Measurements from ENCODE around the gene WBP1.
A peak's percentile ranks its signal among the peaks of the same experiment; 100 is the strongest.

The WBP1 gene

DNA sequence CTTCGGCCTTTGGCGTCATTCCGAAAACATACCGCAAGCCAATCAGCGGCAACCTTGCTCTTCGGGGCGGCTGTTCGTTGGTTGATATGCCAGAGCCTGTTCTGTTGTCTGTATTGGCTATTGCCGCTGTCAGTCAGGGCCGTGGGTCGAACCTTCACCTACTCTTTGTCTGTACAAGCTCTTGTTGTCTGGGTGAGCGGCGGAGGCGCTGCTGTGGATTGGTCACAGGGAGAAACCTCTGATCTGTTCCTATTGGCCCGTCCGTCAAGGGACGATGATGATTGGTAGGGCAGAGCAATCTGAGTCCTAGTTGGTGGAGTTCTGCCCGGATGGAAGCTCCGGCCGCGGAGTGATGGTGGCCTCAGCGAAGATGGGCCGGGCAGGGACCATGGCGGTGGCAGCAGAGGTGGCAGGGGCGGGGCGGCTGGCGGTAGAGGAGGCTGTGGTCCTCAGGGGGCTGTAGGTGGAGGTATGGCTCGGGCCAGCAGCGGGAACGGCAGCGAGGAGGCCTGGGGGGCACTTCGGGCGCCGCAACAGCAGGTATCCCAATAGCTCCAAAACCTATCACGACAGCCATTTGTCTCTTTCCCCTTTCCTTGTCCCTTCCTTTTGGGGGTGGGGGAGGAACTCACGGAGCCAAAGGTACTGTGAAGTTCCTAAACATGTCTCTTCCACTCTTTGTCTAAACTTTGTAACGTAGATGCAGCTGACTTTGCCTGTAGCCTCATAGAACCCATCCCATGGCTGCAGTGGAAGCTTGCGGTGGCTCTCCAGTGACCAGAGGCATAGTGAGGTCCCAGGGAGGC, at the start of gene WBP1:
WBP1 (plus strand) TSS at position 307 of the 806 bp plus-strand sequence; CDS start at position 472, 165 bp downstream.
- peak; percentile 87 for TF ChIP-seq YY1 (IDR thresholded peaks at IDR 0.05; ENCODE audit: low read depth)
- no peak; the same call in 1 of the 2 replicates for TF ChIP-seq TAF1 (IDR thresholded peaks at IDR 0.05; ENCODE audit: low read depth)

DNA sequence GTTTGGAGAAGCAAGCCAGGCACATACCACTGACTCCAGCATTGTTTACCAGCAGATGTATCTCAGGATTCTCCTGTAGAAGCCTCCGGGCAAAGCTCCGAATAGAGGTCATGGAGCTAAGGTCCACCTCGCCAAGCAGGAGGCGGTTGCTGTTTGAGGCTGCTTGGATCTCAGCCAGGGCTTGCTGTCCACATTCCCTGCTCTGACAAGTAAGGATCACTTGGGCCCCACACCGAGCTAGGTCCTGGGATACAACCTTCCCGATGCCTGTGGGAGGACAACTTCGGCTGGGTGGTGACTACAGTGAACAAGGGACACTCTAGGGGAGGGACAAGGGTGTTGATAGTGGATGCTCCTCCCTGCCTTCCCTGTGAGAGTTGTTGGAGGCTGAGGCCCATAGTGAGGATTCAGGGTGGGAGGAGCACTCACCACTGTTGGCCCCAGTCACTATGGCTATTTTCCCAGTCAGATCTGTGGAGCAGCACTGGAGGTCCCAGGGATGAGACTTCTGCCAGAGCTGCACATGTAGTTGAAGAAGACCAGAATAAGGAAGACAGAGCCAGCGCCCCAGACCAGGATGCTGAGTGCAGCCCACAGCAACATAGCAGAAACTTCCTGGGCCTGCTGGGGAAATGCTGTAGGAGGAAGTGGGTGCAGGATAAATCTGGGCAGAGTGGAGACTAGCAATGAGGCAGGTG, 45.1 kb upstream of the WBP1 start:
- TF ChIP-seq, protein P1, sequence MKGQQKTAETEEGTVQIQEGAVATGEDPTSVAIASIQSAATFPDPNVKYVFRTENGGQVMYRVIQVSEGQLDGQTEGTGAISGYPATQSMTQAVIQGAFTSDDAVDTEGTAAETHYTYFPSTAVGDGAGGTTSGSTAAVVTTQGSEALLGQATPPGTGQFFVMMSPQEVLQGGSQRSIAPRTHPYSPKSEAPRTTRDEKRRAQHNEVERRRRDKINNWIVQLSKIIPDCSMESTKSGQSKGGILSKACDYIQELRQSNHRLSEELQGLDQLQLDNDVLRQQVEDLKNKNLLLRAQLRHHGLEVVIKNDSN (IDR thresholded peaks at IDR 0.05) = no peak
- no peak for TF ChIP-seq CREB1 (IDR thresholded peaks at IDR 0.05; ENCODE audit: low read depth)
- TF ChIP-seq ZBTB7A (IDR thresholded peaks at IDR 0.05; ENCODE audit: low read depth) = no peak
- TF ChIP-seq FOXM1 (IDR thresholded peaks at IDR 0.05; ENCODE audit: borderline replicate concordance, low read depth) = no peak
- TF ChIP-seq TCF12 (IDR thresholded peaks at IDR 0.05; ENCODE audit: low read depth) = no peak
- TF ChIP-seq EGR1 (IDR thresholded peaks at IDR 0.05) = no peak
- no peak for TF ChIP-seq RAD21 (IDR thresholded peaks at IDR 0.05; ENCODE audit: low read depth)
- TF ChIP-seq, protein P2, sequence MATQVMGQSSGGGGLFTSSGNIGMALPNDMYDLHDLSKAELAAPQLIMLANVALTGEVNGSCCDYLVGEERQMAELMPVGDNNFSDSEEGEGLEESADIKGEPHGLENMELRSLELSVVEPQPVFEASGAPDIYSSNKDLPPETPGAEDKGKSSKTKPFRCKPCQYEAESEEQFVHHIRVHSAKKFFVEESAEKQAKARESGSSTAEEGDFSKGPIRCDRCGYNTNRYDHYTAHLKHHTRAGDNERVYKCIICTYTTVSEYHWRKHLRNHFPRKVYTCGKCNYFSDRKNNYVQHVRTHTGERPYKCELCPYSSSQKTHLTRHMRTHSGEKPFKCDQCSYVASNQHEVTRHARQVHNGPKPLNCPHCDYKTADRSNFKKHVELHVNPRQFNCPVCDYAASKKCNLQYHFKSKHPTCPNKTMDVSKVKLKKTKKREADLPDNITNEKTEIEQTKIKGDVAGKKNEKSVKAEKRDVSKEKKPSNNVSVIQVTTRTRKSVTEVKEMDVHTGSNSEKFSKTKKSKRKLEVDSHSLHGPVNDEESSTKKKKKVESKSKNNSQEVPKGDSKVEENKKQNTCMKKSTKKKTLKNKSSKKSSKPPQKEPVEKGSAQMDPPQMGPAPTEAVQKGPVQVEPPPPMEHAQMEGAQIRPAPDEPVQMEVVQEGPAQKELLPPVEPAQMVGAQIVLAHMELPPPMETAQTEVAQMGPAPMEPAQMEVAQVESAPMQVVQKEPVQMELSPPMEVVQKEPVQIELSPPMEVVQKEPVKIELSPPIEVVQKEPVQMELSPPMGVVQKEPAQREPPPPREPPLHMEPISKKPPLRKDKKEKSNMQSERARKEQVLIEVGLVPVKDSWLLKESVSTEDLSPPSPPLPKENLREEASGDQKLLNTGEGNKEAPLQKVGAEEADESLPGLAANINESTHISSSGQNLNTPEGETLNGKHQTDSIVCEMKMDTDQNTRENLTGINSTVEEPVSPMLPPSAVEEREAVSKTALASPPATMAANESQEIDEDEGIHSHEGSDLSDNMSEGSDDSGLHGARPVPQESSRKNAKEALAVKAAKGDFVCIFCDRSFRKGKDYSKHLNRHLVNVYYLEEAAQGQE (IDR thresholded peaks at IDR 0.05; ENCODE audit: low read depth) = no peak
- TF ChIP-seq TEAD4 (IDR thresholded peaks at IDR 0.05) = no peak
- no peak for TF ChIP-seq YY1 (IDR thresholded peaks at IDR 0.05; ENCODE audit: low read depth)
- no peak for TF ChIP-seq TAF1 (IDR thresholded peaks at IDR 0.05; ENCODE audit: low read depth)
- no peak for TF ChIP-seq EP300 (IDR thresholded peaks at IDR 0.05; ENCODE audit: borderline replicate concordance)

DNA sequence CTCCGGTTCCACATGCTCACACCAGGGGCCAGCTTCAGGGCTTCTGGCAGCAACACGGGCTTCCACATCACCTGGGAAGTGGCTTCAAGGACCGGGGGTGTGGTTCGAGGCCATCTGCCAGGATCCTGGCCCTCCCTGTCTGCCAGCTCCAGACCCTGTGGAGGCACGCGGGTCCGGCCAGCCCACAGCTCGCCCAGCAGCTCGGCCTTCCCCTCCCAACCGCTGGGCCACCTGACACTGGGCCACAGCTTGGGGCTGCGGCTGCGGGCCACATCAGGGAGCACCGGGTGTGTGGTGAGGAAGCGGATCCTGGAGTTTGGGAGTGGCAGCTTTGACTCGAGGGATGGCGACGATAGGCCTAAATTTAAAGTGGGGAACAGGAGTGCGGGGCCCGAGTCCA, 43.8 kb upstream of the WBP1 start:
- TF ChIP-seq, protein P1 (IDR thresholded peaks at IDR 0.05) = no peak
- TF ChIP-seq RAD21 (IDR thresholded peaks at IDR 0.05; ENCODE audit: low read depth) (no peak), EGR1 (IDR thresholded peaks at IDR 0.05) (no peak), FOXM1 (IDR thresholded peaks at IDR 0.05; ENCODE audit: borderline replicate concordance, low read depth) (no peak), CREB1 (IDR thresholded peaks at IDR 0.05; ENCODE audit: low read depth) (no peak), ZBTB7A (IDR thresholded peaks at IDR 0.05; ENCODE audit: low read depth) (no peak), TEAD4 (IDR thresholded peaks at IDR 0.05) (no peak), EP300 (IDR thresholded peaks at IDR 0.05; ENCODE audit: borderline replicate concordance) (no peak), NFIC (IDR thresholded peaks at IDR 0.05) (no peak), YY1 (IDR thresholded peaks at IDR 0.05; ENCODE audit: low read depth) (no peak), TCF12 (IDR thresholded peaks at IDR 0.05; ENCODE audit: low read depth) (no peak)
- TF ChIP-seq, protein P3, sequence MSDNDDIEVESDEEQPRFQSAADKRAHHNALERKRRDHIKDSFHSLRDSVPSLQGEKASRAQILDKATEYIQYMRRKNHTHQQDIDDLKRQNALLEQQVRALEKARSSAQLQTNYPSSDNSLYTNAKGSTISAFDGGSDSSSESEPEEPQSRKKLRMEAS (IDR thresholded peaks at IDR 0.05) = no peak
- TF ChIP-seq, protein P2 (IDR thresholded peaks at IDR 0.05; ENCODE audit: low read depth) = no peak

DNA sequence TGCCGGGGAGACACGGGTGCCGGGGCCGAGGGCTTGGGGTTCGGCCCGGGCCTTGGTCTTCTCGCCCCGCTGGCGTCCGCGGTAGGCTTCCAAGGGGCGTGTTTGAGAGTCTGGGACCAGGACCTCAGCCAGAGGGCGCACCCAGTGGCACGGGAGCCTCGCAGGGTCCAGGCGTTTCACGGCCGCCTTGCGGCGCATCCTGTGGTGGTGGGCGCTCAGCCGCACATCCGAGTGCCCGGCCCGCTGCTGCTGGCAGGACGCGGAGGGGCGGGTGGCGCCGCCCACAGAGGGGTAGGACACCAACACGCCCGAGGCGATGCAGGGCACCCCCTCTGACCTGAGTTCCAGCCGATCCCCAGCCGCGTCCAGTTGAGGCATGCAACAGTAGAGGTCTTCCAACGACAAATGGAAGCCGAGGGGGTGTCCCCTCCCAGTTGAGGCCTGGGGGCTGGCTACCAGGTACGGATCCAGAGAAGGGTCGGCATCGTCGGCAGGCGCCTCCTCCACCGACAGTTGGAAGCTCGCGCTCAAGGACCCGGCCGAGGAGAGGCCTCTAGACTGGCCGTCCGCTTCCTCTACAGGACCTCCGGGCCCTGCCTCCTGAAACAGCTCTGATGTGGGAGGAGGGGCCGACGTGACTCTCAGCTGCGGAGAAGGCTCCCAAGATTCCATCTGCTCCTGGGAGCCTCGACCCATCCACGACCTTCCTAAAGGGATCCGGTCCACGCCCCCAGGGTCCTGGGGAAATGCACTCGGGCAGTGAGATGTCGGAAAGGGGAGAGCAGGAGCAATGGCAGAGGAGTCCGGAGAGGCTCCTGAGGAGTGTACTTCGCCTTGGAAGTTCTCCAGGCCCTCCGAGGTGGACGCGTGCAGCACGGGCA, 43.1 kb upstream of the WBP1 start:
- TF ChIP-seq RAD21 (IDR thresholded peaks at IDR 0.05; ENCODE audit: low read depth) = no peak
- no peak for TF ChIP-seq YY1 (IDR thresholded peaks at IDR 0.05; ENCODE audit: low read depth)
- TF ChIP-seq CREB1 (IDR thresholded peaks at IDR 0.05; ENCODE audit: low read depth) = no peak
- TF ChIP-seq, protein P2 (IDR thresholded peaks at IDR 0.05; ENCODE audit: low read depth) = no peak
- TF ChIP-seq CEBPB (IDR thresholded peaks at IDR 0.05) = no peak
- TF ChIP-seq FOXM1 (IDR thresholded peaks at IDR 0.05; ENCODE audit: borderline replicate concordance, low read depth) = no peak
- no peak for TF ChIP-seq TCF12 (IDR thresholded peaks at IDR 0.05; ENCODE audit: low read depth)
- TF ChIP-seq, protein P3 (IDR thresholded peaks at IDR 0.05) = no peak
- TF ChIP-seq EGR1 (IDR thresholded peaks at IDR 0.05) = no peak
- TF ChIP-seq, protein P1 (IDR thresholded peaks at IDR 0.05) = no peak
